C4-2B (cell line): ENCODE data around the gene ABCE1.
"Not testable (repeated sequence)": the region's sequence is repeated elsewhere in the genome, so short reads cannot be mapped to it uniquely, and the experiment has no call there.

ENCODE experiments used
- ZFX ChIP-seq: fragments of 450-650 bp; IDR thresholded peaks from 2 replicates; pipeline ENCODE4 v1.6.1; 2017
- TF ChIP-seq, protein P1 (sequence below): fragments of 450-650 bp; conservative IDR thresholded peaks from 2 replicates; pipeline ENCODE4 v1.5.1; 2017; ENCODE audit warnings: mild to moderate bottlenecking

DNA sequence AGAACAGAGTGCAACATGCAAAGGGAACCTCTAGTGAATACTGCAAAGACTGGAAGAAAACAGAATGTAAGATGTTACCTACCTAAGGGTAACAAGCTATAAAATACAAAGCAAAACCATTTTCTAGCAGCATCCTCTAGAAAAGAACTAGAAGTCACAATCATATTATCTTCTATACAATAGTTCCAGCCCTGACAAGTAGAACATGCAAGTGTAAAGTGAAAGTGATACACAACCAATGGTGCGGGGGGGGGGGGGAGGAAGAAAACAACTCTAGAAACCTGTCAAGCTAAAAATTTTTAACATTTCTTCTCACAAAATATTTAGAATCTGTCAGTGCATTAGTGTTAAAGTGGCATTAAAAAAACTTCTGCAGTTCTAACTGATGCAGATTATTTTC lies 38.1 kb downstream of the ABCE1 start:
- TF ChIP-seq, protein P1, sequence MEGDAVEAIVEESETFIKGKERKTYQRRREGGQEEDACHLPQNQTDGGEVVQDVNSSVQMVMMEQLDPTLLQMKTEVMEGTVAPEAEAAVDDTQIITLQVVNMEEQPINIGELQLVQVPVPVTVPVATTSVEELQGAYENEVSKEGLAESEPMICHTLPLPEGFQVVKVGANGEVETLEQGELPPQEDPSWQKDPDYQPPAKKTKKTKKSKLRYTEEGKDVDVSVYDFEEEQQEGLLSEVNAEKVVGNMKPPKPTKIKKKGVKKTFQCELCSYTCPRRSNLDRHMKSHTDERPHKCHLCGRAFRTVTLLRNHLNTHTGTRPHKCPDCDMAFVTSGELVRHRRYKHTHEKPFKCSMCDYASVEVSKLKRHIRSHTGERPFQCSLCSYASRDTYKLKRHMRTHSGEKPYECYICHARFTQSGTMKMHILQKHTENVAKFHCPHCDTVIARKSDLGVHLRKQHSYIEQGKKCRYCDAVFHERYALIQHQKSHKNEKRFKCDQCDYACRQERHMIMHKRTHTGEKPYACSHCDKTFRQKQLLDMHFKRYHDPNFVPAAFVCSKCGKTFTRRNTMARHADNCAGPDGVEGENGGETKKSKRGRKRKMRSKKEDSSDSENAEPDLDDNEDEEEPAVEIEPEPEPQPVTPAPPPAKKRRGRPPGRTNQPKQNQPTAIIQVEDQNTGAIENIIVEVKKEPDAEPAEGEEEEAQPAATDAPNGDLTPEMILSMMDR, result not testable (repeated sequence)
- TF ChIP-seq ZFX, result not testable (repeated sequence)
